ENCODE measurements around the gene CNPY1.

The CNPY1 gene

GRCh38 chr7:155455776-155456737 lies 90.3 kb downstream of the CNPY1 start:
- no peak for DNase-seq (ENCODE audit: low read depth in 2 of 2)

DNA sequence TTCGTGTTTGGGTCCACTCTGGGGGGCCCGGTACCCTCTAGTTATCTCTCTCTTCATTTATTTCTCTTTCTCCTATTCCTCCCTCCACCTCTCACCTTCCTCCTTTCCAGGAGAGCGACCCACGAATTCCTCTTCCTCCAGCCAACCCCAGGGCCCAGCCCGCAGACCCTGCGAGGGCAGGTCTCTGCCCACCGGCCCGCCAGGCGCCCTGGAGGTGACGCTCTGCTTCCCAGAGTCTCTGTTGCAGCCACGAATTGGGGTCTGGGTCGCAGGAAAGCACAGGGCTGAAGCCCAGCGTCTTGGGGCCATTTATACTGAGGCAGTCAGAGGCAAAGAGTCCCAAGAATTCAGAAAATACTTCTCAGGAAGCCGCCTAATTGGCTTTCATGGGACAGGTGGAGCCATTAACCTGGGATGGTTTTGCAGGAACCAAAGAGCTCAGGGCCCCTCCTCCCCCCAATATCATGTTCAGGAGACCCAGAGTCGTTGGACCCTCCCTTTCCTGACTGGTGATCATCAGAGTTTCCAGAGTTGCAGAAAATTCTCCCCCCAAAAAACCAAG lies 91.1 kb downstream of the CNPY1 start:
- no peak for DNase-seq (ENCODE audit: low read depth in 2 of 2)

GRCh38 chr7:155454183-155455112 lies 91.9 kb downstream of the CNPY1 start:
- no peak for DNase-seq (ENCODE audit: low read depth in 2 of 2)

DNA sequence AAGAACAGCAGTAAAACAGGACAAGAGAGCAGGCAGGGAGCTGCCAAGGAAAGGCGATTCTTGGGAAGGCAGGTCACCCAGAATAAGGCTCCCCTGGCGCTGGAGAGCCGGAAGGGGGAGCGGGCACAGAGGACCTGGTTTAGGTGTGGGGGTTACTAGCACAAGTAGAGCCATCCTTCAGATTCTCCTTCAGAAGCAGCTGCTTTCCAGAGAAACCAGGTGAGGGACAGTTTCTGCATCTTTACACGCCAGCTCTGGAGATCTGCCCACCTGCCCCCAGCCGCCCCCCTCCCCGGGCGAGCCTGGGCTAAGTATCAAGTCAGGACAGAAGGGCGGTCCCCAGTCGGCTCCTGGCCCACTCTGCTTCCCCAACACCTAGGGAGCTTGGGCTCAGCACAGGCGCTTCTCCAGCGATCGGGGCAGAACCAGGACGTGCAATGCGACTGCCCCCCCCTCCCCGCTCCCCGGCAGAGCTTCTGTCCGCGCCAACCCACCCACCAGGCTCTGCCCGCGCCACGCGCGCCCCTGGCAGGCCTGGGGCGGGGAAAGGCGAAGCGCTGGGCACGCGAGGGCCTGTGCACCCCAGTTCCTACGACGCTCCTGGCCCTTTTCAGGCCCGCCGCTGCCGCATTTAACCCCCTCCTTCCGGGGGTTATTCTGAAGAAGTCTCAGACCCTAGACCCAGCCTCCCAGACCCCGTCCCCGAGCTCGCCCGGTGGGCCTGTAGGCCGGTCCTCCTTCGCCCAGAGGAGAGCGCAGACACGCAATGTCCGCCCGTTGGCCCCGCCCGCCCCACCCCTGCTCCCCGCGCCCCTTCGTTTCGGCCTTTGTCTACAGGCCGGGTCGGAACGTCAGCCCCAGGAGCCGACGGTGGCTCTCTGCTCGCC lies 92.8 kb downstream of the CNPY1 start:
- no peak for DNase-seq (ENCODE audit: low read depth in 2 of 2)

DNA sequence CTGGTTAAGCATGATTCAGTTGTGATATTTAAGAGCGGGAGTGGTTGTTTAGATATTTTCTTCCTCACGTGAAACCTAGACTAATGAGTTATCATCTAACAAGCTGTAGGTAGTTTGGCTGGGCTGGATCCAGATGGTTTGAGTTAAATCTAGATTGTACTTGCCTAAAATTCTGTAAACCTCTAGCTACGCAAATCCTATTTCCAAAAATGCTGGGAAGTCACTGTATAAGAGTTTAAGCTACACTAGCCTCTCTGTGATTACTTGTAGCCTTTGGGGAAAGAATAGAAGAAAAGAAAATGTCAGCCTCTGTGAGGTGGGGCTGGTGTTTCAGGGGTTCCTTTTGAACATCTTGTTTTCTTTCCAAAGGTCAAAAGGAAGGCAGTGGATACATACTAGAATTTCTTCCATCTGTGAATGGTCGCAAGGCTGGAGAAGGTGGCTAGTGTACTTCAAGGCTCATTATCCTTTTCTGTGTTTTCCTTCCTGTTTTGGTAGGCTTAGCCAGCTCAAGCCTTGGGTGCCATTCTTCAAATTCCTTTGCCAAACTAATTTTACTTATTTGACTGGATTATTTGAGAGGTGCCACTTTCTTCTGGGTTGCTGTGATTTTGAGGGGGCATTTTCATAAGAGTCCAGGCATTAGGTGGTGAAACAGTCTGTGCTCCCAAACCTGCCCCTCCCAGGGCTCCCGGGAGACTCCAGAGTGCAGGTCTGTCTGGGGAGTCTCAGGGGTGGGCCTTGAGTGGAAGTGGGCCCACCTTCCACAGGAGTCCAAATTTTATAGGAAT lies 93.7 kb downstream of the CNPY1 start:
- no peak for DNase-seq (ENCODE audit: low read depth in 2 of 2)

GRCh38 chr7:155451840-155452239 lies 94.5 kb downstream of the CNPY1 start:
- DNase-seq (ENCODE audit: low read depth in 2 of 2): no peak

Data from stimulated activated CD4-positive, alpha-beta T cell treated with anti-CD3 and anti-CD28 coated beads, Interleukin-1b, Interleukin-23, amount 100 ng/mL, for 4 hours (primary cell).